PC-9 (cell line): ENCODE data around the gene KCNJ6. TPM values are rescaled to one million over a fixed set of nuclear protein-coding genes. Genes with fewer than 3 reads are reported as not detected.

Experiments used
- BruUV-seq: library from RNA; stranded (reverse); fragments of 400-500 nt; replicated peaks from 2 replicates; lab custom pipeline; 2021; lab: Mats Ljungman, UMichigan
- CTCF ChIA-PET: fragments of 300-600 bp; sonication (Branson Sonifier 250); formaldehyde crosslinking; loops from one replicate; lab custom pipeline; 2022; ENCODE audit warnings: antibody characterized with exemption; lab: Charles Lee
- POLR2A ChIA-PET: fragments of 300-600 bp; sonication (Branson Sonifier 250); formaldehyde crosslinking; loops from one replicate; lab custom pipeline; 2022; ENCODE audit warnings: antibody characterized with exemption; ENCODE audit not compliant: unreplicated experiment; lab: Charles Lee
- DNase-seq, 2 experiments: peaks; one replicate each; pipeline versions ENCODE4 v3.0.0 to v3.0.0-alpha.2; 2015 to 2022; ENCODE audit warnings: mixed read lengths in 1 of 2
- H2AFZ ChIP-seq: fragments of 200-600 bp; sonication (generic); 2 replicates; pipeline ENCODE4 v1.8.1; 2017; ENCODE audit warnings: antibody characterized with exemption
- H3F3A ChIP-seq: fragments of 200-600 bp; sonication (generic); 2 replicates; pipeline ENCODE4 v1.8.1; 2017; ENCODE audit warnings: antibody characterized with exemption, mild to moderate bottlenecking, low read depth; ENCODE audit not compliant: insufficient read depth
- H3K27ac ChIP-seq: fragments of 200-600 bp; sonication (generic); 2 replicates; pipeline ENCODE4 v1.6.1; 2016; ENCODE audit warnings: mixed run types
- H3K27me3 ChIP-seq: fragments of 200-600 bp; sonication (generic); 2 replicates; pipeline ENCODE4 v1.6.1; 2016; ENCODE audit warnings: low read depth, mixed run types; ENCODE audit not compliant: insufficient read depth
- H3K36me3 ChIP-seq: fragments of 200-600 bp; sonication (generic); 2 replicates; pipeline ENCODE4 v1.6.1; 2016; ENCODE audit warnings: low read depth, mixed run types
- H3K4me1 ChIP-seq: fragments of 200-600 bp; sonication (generic); replicated peaks from 2 replicates; pipeline ENCODE4 v1.6.1; 2016; ENCODE audit warnings: mixed run types; ENCODE audit not compliant: insufficient read depth
- H3K4me2 ChIP-seq: fragments of 200-600 bp; sonication (generic); 2 replicates; pipeline ENCODE4 v1.6.1; 2017; ENCODE audit warnings: mixed run types
- H3K4me3 ChIP-seq: fragments of 200-600 bp; sonication (generic); 2 replicates; pipeline ENCODE4 v1.6.1; 2016; ENCODE audit warnings: mixed run types
- H3K79me2 ChIP-seq: fragments of 200-600 bp; sonication (generic); 2 replicates; pipeline ENCODE4 v1.6.1; 2017; ENCODE audit warnings: low read depth, mixed run types
- H3K9me2 ChIP-seq: fragments of 200-600 bp; sonication (generic); 2 replicates; pipeline ENCODE4 v1.8.1; 2017; ENCODE audit warnings: mild to moderate bottlenecking; ENCODE audit not compliant: insufficient read depth
- H3K9me3 ChIP-seq: fragments of 200-600 bp; sonication (generic); 2 replicates; pipeline ENCODE4 v1.8.1; 2016; ENCODE audit warnings: low read depth; ENCODE audit not compliant: insufficient read depth
- H4K20me1 ChIP-seq: fragments of 200-600 bp; sonication (generic); 2 replicates; pipeline ENCODE4 v1.8.1; 2017; ENCODE audit not compliant: insufficient read depth
- EZH2 ChIP-seq: fragments of 200-600 bp; sonication (generic); IDR thresholded peaks from 2 replicates; pipeline ENCODE4 v1.8.0; 2017; ENCODE audit warnings: antibody characterized with exemption, low read depth
- intact Hi-C: fragments of 100-400 bp; cut with micrococcal nuclease; formaldehyde crosslinking; loops from one replicate; pipeline ENCODE4 v1.10.0; 2022; ENCODE audit not compliant: unreplicated experiment
- total RNA-seq: library from RNA; stranded (reverse); gene quantifications from 2 replicates; pipeline ENCODE4 v1.2.3, GENCODE V29; 2021
- TF ChIP-seq, protein P1 (sequence below): fragments of 200-600 bp; sonication (generic); conservative IDR thresholded peaks from 2 replicates; pipeline ENCODE4 v1.6.1; 2017; ENCODE audit warnings: mixed run types, antibody characterized with exemption, mild to moderate bottlenecking, moderate library complexity

Gene KCNJ6
- total RNA-seq, 1 experiment from 2014 or later = not detected

DNA sequence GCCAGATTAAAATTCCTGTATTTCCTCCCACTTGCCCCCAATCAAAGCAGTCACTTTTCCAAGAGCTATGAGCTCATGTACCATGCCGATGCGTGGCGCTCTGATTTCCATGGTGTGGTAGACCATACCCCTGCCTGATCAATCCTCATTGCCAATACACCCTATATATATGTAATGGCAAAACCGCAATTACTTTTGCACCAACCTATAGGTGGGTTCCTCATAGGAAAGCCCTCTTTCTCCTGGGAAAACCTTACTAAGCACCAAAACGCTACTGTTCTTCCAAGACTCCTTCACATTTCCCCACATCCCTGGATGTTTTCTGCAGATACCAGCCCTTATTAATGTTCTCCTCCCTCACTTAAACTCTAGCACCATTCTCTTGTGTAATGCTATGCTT lies 11.0 kb downstream of the KCNJ6 start:
- no TSS peak for BruUV-seq

DNA sequence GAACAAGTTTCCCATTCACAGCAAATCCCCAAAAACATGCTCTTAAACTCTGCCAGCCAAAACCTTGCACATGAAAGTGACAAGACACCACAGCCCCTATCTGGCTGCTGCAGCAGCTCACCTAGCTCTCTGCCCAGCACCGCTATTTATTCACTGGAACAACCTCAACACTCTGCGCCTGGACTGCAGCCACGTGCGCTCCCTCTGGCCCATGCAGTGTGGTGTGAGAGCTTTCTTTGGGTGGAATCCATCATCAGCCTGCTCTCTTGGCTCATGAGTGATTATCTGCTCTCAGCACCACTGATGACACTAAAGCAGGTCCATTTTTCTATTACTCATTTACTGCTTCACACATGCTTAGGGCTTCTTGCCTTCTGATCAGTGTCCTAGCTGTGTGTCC lies 11.4 kb downstream of the KCNJ6 start:
- H3K9me3 ChIP-seq = no peaks in the 10 kb centered on the region
- no peaks in the 10 kb centered on the region for H4K20me1 ChIP-seq
- H3F3A ChIP-seq = no peaks in the 10 kb centered on the region
- no peak overlapping the region for H3K27ac ChIP-seq
- H3K9me2 ChIP-seq = no peaks in the 10 kb centered on the region
- H3K4me3 ChIP-seq = no peak overlapping the region
- POLR2A ChIA-PET = no interaction called here
- H3K4me2 ChIP-seq = no peak overlapping the region
- TF ChIP-seq EZH2 = no peak
- TF ChIP-seq, protein P1, sequence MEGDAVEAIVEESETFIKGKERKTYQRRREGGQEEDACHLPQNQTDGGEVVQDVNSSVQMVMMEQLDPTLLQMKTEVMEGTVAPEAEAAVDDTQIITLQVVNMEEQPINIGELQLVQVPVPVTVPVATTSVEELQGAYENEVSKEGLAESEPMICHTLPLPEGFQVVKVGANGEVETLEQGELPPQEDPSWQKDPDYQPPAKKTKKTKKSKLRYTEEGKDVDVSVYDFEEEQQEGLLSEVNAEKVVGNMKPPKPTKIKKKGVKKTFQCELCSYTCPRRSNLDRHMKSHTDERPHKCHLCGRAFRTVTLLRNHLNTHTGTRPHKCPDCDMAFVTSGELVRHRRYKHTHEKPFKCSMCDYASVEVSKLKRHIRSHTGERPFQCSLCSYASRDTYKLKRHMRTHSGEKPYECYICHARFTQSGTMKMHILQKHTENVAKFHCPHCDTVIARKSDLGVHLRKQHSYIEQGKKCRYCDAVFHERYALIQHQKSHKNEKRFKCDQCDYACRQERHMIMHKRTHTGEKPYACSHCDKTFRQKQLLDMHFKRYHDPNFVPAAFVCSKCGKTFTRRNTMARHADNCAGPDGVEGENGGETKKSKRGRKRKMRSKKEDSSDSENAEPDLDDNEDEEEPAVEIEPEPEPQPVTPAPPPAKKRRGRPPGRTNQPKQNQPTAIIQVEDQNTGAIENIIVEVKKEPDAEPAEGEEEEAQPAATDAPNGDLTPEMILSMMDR = no peak
- intact Hi-C loops = no loop called here
- DNase-seq = no peak
- no peaks in the 10 kb centered on the region for H3K36me3 ChIP-seq
- no peaks in the 10 kb centered on the region for H3K4me1 ChIP-seq
- BruUV-seq = no TSS peak
- H3K27me3 ChIP-seq = no peaks in the 10 kb centered on the region
- no peak overlapping the region for H2AFZ ChIP-seq
- CTCF ChIA-PET = no interaction called here
- no peaks in the 10 kb centered on the region for H3K79me2 ChIP-seq

More for the DNA sequence above, 11.0 kb downstream of the KCNJ6 start:
- TF ChIP-seq EZH2 = no peak
- TF ChIP-seq, protein P1 = no peak
- ChIA-PET CTCF (no interaction called here), POLR2A (no interaction called here)
- no peak overlapping the region for H3K27ac ChIP-seq
- intact Hi-C loops = no loop called here
- no peaks in the 10 kb centered on the region for H3K79me2 ChIP-seq
- no peak for DNase-seq
- H3K4me2 ChIP-seq = no peak overlapping the region
- no peaks in the 10 kb centered on the region for H3F3A ChIP-seq
- no peaks in the 10 kb centered on the region for H3K9me3 ChIP-seq
- no peaks in the 10 kb centered on the region for H3K9me2 ChIP-seq
- H3K36me3 ChIP-seq = no peaks in the 10 kb centered on the region
- H4K20me1 ChIP-seq = no peaks in the 10 kb centered on the region
- no peak overlapping the region for H3K4me3 ChIP-seq
- no peaks in the 10 kb centered on the region for H3K4me1 ChIP-seq
- H2AFZ ChIP-seq = no peak overlapping the region
- H3K27me3 ChIP-seq = no peaks in the 10 kb centered on the region

DNA sequence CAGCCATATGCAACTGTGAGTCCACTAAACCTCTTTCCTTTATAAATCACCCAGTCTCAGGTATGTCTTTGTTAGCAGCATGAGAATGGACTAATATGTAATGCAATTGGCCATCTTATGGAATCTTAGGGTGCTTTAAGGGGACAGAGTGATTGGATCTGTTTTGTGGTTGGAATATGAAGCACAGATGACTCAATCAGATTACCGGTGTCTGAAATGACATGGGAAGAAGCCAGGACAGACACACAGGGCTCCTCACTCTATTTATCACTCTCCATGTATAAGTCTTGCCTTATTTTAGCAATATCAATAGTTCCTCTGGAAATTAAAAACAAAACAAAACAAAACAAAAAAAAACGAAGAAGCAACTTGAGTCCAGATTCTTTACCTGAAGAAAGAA lies 12.9 kb downstream of the KCNJ6 start:
- no TSS peak for BruUV-seq
- Histone ChIP-seq H3K4me1 (no peaks in the 10 kb centered on the region), H3K9me2 (no peaks in the 10 kb centered on the region), H3K27ac (no peak overlapping the region), H3K4me2 (no peak overlapping the region), H3K9me3 (no peaks in the 10 kb centered on the region), H3F3A (no peaks in the 10 kb centered on the region), H4K20me1 (no peaks in the 10 kb centered on the region), H2AFZ (no peak overlapping the region), H3K36me3 (no peaks in the 10 kb centered on the region), H3K27me3 (0 out of 2 replicates have a peak, but pooled peaks cover 9% of the 10 kb centered on the region), H3K4me3 (no peak overlapping the region), H3K79me2 (no peaks in the 10 kb centered on the region)
- ChIA-PET CTCF (no interaction called here), POLR2A (no interaction called here)
- DNase-seq = no peak
- intact Hi-C loops = no loop called here
- TF ChIP-seq EZH2 = no peak
- TF ChIP-seq, protein P1 = no peak
